Neural cell (in vitro differentiated cells): ENCODE results near the gene ALX3. TPM values are rescaled to one million over a fixed set of nuclear protein-coding genes. Genes with fewer than 3 reads are reported as not detected.

Experiments used
- H2AFZ ChIP-seq: fragments of 200-600, 300-800 bp; sonication (generic), shearing (Covaris generic); 2 replicates; pipeline ENCODE4 v1.6.0; 2014; ENCODE audit warnings: low read depth, mild to moderate bottlenecking, antibody characterized with exemption, low read length, moderate library complexity
- H3F3A ChIP-seq: fragments of 200-600 bp; shearing (Covaris generic); 2 replicates; pipeline ENCODE4 v1.6.1; 2016; ENCODE audit warnings: mild to moderate bottlenecking, moderate library complexity, mixed read lengths, antibody characterized with exemption, low read length; ENCODE audit not compliant: insufficient read depth, poor library complexity, severe bottlenecking
- H3K27ac ChIP-seq: fragments of 200-600, 300-800 bp; sonication (generic), shearing (Covaris generic); 2 replicates; pipeline ENCODE4 v1.5.1; 2014; ENCODE audit warnings: mild to moderate bottlenecking, low read length, moderate library complexity
- H3K27me3 ChIP-seq: fragments of 300-800, 200-600 bp; sonication (generic), shearing (Covaris generic); 2 replicates; pipeline ENCODE4 v1.6.0; 2014; ENCODE audit warnings: mild to moderate bottlenecking, low read depth, low read length, moderate library complexity; ENCODE audit not compliant: insufficient read depth
- H3K36me3 ChIP-seq: fragments of 300-800, 200-600 bp; sonication (generic), shearing (Covaris generic); 2 replicates; pipeline ENCODE4 v1.5.1; 2014; ENCODE audit warnings: mild to moderate bottlenecking, antibody characterized with exemption, low read length, moderate library complexity; ENCODE audit not compliant: insufficient read depth
- H3K4me2 ChIP-seq: fragments of 300-800, 200-600 bp; sonication (generic), shearing (Covaris generic); 2 replicates; pipeline ENCODE4 v1.6.0; 2014; ENCODE audit warnings: mild to moderate bottlenecking, low read length
- H3K4me3 ChIP-seq: fragments of 300-800, 200-600 bp; sonication (generic), shearing (Covaris generic); 2 replicates; pipeline ENCODE4 v1.5.1; 2014; ENCODE audit warnings: mild to moderate bottlenecking, low read length, moderate library complexity
- H3K79me2 ChIP-seq: fragments of 200-600 bp; shearing (Covaris generic); replicated peaks from 2 replicates; pipeline ENCODE4 v1.6.0; 2014; ENCODE audit warnings: mild to moderate bottlenecking, low read length, moderate library complexity; ENCODE audit not compliant: insufficient read depth
- H3K9ac ChIP-seq: fragments of 300-800, 200-600 bp; sonication (generic), shearing (Covaris generic); 2 replicates; pipeline ENCODE4 v1.6.1; 2016; ENCODE audit warnings: mild to moderate bottlenecking, low read length, mixed read lengths
- H3K9me2 ChIP-seq: fragments of 200-600 bp; shearing (Covaris generic); 2 replicates; pipeline ENCODE4 v1.6.1; 2016; ENCODE audit warnings: mild to moderate bottlenecking, low read length, mixed read lengths; ENCODE audit not compliant: insufficient read depth
- H3K9me3 ChIP-seq: fragments of 200-600, 300-800 bp; sonication (generic), shearing (Covaris generic); 2 replicates; pipeline ENCODE4 v1.6.1; 2016; ENCODE audit warnings: mild to moderate bottlenecking, mixed run types, low read length, moderate library complexity, mixed read lengths
- H4K20me1 ChIP-seq: fragments of 200-600 bp; shearing (Covaris generic); 2 replicates; pipeline ENCODE4 v1.6.1; 2016; ENCODE audit warnings: mild to moderate bottlenecking, mixed run types; ENCODE audit not compliant: insufficient read depth
- CTCF ChIP-seq: fragments of 450-650 bp; IDR thresholded peaks from 2 replicates; pipeline ENCODE4 v1.5.1; 2014; ENCODE audit warnings: antibody characterized with exemption, mild to moderate bottlenecking, moderate library complexity; ENCODE audit not compliant: poor library complexity, severe bottlenecking
- EP300 ChIP-seq: fragments of 450-650 bp; conservative IDR thresholded peaks from 2 replicates; pipeline ENCODE4 v1.6.1; 2014; ENCODE audit warnings: antibody characterized with exemption, mild to moderate bottlenecking, moderate library complexity; ENCODE audit not compliant: poor library complexity, severe bottlenecking
- EZH2 ChIP-seq: fragments of 200-600, 300-800 bp; shearing (Covaris generic), sonication (generic); IDR thresholded peaks from 2 replicates; pipeline ENCODE4 v1.6.1; 2014; ENCODE audit warnings: antibody characterized with exemption, low read length, borderline replicate concordance, mild to moderate bottlenecking; ENCODE audit not compliant: insufficient read depth, poor library complexity, severe bottlenecking
- POLR2AphosphoS5 ChIP-seq: IDR thresholded peaks from 2 replicates; pipeline ENCODE4 v1.6.1; 2012
- RAD21 ChIP-seq: fragments of 450-650 bp; conservative IDR thresholded peaks from 2 replicates; pipeline ENCODE4 v1.6.1; 2014; ENCODE audit warnings: antibody characterized with exemption, mild to moderate bottlenecking, moderate library complexity
- SMC3 ChIP-seq: fragments of 450-650 bp; conservative IDR thresholded peaks from 2 replicates; pipeline ENCODE4 v1.6.1; 2014; ENCODE audit warnings: antibody characterized with exemption, mild to moderate bottlenecking, moderate library complexity; ENCODE audit not compliant: poor library complexity
- TAF1 ChIP-seq: IDR thresholded peaks from 2 replicates; pipeline ENCODE4 v1.6.1; 2012; ENCODE audit warnings: low read depth
- polyA plus RNA-seq: library from polyadenylated mRNA; depleted of rRNA; stranded (reverse); fragments of >200 nt; gene quantifications from 2 replicates; pipeline ENCODE4 v1.2.3, GENCODE V29; 2014
- TF ChIP-seq, protein P1 (sequence below): IDR thresholded peaks from 2 replicates; pipeline ENCODE4 v1.6.1; 2012; ENCODE audit warnings: borderline replicate concordance

The ALX3 gene
- polyA plus RNA-seq, 1 donor from 2014 or later = not detected

DNA sequence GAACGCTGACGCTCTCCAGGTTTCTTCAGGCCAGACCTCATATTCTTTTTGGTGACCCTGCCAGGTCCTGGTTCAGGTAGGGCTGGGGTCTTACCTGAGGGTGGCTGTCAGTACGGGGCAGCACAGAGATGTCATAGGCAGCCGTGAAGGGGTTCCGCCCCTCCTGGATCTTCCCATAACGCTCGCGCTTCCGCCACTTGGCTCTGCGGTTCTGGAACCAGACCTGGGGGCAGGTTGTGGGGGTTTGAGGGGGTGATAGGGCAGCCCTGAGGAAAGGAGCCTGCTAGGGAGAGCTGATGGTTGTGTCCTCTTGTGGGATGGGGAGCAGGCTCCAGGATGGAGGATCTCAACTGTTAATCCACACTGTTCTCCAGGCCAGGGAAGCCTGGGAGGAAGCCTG is 9.1 kb downstream of the ALX3 start:
- H3K27ac ChIP-seq = no peak overlapping the region
- TF ChIP-seq EZH2 (no peak), RAD21 (no peak), POLR2AphosphoS5 (no peak), CTCF (no peak), EP300 (no peak), SMC3 (no peak)
- TF ChIP-seq, protein P1, sequence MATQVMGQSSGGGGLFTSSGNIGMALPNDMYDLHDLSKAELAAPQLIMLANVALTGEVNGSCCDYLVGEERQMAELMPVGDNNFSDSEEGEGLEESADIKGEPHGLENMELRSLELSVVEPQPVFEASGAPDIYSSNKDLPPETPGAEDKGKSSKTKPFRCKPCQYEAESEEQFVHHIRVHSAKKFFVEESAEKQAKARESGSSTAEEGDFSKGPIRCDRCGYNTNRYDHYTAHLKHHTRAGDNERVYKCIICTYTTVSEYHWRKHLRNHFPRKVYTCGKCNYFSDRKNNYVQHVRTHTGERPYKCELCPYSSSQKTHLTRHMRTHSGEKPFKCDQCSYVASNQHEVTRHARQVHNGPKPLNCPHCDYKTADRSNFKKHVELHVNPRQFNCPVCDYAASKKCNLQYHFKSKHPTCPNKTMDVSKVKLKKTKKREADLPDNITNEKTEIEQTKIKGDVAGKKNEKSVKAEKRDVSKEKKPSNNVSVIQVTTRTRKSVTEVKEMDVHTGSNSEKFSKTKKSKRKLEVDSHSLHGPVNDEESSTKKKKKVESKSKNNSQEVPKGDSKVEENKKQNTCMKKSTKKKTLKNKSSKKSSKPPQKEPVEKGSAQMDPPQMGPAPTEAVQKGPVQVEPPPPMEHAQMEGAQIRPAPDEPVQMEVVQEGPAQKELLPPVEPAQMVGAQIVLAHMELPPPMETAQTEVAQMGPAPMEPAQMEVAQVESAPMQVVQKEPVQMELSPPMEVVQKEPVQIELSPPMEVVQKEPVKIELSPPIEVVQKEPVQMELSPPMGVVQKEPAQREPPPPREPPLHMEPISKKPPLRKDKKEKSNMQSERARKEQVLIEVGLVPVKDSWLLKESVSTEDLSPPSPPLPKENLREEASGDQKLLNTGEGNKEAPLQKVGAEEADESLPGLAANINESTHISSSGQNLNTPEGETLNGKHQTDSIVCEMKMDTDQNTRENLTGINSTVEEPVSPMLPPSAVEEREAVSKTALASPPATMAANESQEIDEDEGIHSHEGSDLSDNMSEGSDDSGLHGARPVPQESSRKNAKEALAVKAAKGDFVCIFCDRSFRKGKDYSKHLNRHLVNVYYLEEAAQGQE = no peak
- H3K79me2 ChIP-seq = no peaks in the 10 kb centered on the region
- no peak overlapping the region for H3K4me3 ChIP-seq
- H3K27me3 ChIP-seq = peaks cover 13% of the 10 kb centered on the region
- peaks cover 5% of the 10 kb centered on the region for H3K36me3 ChIP-seq
- no peak overlapping the region for H2AFZ ChIP-seq
- H4K20me1 ChIP-seq = no peaks in the 10 kb centered on the region
- no peaks in the 10 kb centered on the region for H3K9me3 ChIP-seq
- no peak overlapping the region for H3K4me2 ChIP-seq
- H3F3A ChIP-seq = no peaks in the 10 kb centered on the region
- H3K9ac ChIP-seq = no peak overlapping the region
- H3K9me2 ChIP-seq = no peaks in the 10 kb centered on the region

- no peaks in the 10 kb centered on the region for H4K20me1 ChIP-seq
- H3K9me3 ChIP-seq = no peaks in the 10 kb centered on the region
- H3F3A ChIP-seq = no peaks in the 10 kb centered on the region
- H3K9me2 ChIP-seq = no peaks in the 10 kb centered on the region
- no peaks in the 10 kb centered on the region for H3K79me2 ChIP-seq
- no peak overlapping the region for H3K27ac ChIP-seq
- TF ChIP-seq, protein P1 = no peak
- no peak for TF ChIP-seq TAF1
- H2AFZ ChIP-seq = no peak overlapping the region
- H3K4me3 ChIP-seq = no peak overlapping the region
- H3K9ac ChIP-seq = no peak overlapping the region
- H3K27me3 ChIP-seq = peaks cover 6% of the 10 kb centered on the region
- peaks cover 5% of the 10 kb centered on the region for H3K36me3 ChIP-seq
- H3K4me2 ChIP-seq = no peak overlapping the region
These were observed 9.8 kb downstream of the ALX3 start for GRCh38 chr1:110060662-110061060.
